ENCODE measurements around the gene NELL1.

The NELL1 gene

DNA sequence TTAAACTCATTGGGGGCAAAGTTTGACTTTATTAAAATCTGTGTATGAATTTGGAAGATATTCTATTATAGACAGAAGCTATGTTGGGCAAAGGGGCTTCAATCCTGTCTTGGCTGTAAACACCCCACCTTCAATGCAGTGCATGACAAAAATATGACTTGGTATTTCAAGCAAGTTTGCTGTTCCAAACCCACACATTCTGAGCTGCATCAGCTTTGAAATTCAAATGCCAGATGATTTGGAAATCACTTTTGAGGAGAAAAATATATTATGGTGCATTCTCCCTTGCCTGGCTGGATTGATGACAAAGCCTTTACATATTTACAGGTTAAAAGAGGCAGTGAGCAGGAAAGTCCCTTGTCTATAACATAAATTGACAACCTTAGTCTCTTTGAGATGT, 760.0 kb downstream of the NELL1 start:
- no peak overlapping the region for H3K4me3 Mint-ChIP-seq
- H3K27me3 Mint-ChIP-seq (ENCODE audit: low read depth): no peaks in the 10 kb centered on the region
- H3K27ac Mint-ChIP-seq: no peak overlapping the region
- peaks cover 4% of the 10 kb centered on the region for H3K9me3 Mint-ChIP-seq
- no peaks in the 10 kb centered on the region for H3K36me3 Mint-ChIP-seq (ENCODE audit: low read depth)
- no peaks in the 10 kb centered on the region for H3K4me1 Mint-ChIP-seq (ENCODE audit: low read depth)
- no peak for DNase-seq (ENCODE audit: low spot score)

DNA sequence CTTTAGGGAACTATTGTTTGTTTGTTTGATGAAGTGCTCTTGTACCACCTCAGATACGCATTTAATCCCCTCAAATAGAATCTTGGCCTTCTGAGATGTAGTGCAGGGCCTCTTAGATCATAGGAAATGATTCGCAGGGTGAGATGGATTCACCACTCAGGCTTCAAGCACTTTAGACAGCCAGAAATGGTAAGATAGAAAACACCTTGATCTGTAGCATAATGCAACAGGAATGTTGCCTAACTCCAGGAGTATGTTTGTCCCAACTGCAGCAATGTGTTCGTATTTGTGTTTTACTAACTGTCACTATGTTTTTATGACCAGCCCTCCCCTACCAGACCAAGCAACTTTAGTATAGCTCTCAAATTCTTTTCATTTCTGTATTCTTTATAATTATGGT, 761.2 kb downstream of the NELL1 start:
- Mint-ChIP-seq H3K4me3 (no peak overlapping the region), H3K27me3 (ENCODE audit: low read depth) (no peaks in the 10 kb centered on the region), H3K36me3 (ENCODE audit: low read depth) (no peaks in the 10 kb centered on the region), H3K27ac (no peak overlapping the region), H3K9me3 (peaks cover 4% of the 10 kb centered on the region), H3K4me1 (ENCODE audit: low read depth) (no peaks in the 10 kb centered on the region)
- no peak for DNase-seq (ENCODE audit: low spot score)

DNA sequence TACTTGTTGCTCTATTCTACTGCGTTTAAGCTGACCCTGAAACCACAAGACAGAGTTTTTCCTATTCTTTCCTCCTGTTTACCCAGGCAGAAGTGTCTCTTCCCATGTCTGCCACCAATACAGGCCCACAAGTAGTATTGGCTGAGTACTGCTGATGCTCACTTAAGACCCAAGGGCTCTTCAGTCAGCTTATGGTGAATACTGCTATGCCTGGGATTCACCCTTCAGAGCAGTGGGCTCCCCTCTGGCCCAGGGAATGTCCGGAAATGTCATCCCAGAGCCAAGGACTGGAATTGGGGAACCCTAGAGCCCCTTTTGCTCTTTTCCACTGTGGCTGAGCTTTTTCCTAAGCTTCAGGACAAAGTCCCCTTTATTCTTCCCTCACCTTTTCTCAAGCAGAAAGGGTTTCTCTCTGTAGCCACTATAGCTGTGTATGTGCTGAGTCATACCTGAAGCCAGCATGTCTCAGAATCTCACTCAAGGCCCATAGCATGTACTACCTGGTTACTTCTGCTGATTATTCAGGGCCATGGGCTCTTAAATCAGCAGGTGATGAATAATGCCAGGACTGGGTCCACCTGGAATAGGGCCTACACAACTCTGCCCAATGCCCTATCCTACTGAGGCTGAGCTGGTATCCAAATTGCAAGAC, 777.7 kb downstream of the NELL1 start:
- no peak overlapping the region for H3K4me3 Mint-ChIP-seq
- peaks cover 16% of the 10 kb centered on the region for H3K9me3 Mint-ChIP-seq
- no peaks in the 10 kb centered on the region for H3K27me3 Mint-ChIP-seq (ENCODE audit: low read depth)
- H3K27ac Mint-ChIP-seq: no peak overlapping the region
- H3K36me3 Mint-ChIP-seq (ENCODE audit: low read depth): no peaks in the 10 kb centered on the region
- no peak for DNase-seq (ENCODE audit: low spot score)
- H3K4me1 Mint-ChIP-seq (ENCODE audit: low read depth): no peaks in the 10 kb centered on the region

DNA sequence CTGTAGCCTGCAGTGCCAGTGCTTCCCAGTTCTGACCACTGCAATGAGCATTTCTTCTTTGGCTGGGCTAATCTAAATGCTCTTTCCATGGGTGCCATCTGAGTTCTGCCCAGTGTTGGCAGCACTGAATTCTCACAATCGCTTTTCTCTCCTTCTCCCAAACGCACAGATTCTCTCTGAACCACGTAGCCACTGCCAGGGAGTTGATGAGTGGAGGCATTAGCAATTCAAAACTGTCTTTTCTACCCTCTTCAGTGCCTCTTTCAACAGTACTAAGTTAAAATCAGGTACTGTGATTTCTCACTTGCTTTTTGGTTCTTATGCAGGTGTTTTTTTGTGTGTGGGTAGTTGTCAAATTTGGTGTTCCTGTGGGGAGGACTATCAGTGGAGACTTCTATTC, 778.5 kb downstream of the NELL1 start:
- H3K4me3 Mint-ChIP-seq: no peak overlapping the region
- H3K36me3 Mint-ChIP-seq (ENCODE audit: low read depth): no peaks in the 10 kb centered on the region
- peaks cover 12% of the 10 kb centered on the region for H3K9me3 Mint-ChIP-seq
- H3K27ac Mint-ChIP-seq: no peak overlapping the region
- no peaks in the 10 kb centered on the region for H3K4me1 Mint-ChIP-seq (ENCODE audit: low read depth)
- no peak for DNase-seq (ENCODE audit: low spot score)
- no peaks in the 10 kb centered on the region for H3K27me3 Mint-ChIP-seq (ENCODE audit: low read depth)

DNA sequence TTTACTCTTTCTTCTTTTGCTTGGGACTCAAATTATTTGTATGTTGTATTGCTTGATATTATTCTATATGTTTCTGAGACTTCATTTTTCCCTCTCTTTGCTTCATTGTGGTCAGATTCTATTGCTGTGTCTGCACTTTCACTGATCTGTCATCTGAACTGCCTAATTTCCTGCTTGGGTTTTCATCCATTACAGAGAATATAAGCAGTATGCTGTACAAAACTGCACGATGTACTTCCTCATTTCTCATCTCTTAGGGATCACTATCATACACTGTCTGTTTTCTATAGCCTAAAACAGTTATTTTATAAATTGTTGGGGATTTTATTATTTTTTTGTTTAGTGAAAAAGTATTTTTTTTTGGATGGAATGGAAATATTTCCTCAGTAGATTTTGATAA, 786.8 kb downstream of the NELL1 start:
- H3K4me1 Mint-ChIP-seq (ENCODE audit: low read depth): no peaks in the 10 kb centered on the region
- no peak for DNase-seq (ENCODE audit: low spot score)
- H3K27ac Mint-ChIP-seq: no peak overlapping the region
- H3K4me3 Mint-ChIP-seq: no peak overlapping the region
- no peaks in the 10 kb centered on the region for H3K36me3 Mint-ChIP-seq (ENCODE audit: low read depth)
- no peaks in the 10 kb centered on the region for H3K27me3 Mint-ChIP-seq (ENCODE audit: low read depth)
- H3K9me3 Mint-ChIP-seq: peaks cover 3% of the 10 kb centered on the region

DNA sequence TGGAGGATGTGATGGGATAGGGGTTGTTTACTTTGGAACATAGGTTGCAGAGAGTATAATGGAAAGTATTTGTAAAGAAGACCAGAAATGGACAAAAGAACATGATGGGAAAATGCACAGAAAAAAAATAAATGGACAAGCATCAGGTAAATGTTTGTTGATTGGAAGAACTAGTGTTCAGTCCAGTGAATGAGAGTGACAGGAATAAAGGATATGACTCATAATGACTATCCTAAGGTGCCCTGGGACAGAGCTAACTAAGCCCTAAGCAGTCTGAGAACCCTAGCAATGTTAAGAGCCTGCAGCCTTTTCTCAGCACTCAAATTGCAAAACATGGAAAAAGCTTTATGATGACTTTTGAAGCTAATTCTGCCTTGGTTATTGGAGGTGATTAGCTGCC, 790.7 kb downstream of the NELL1 start:
- DNase-seq (ENCODE audit: low spot score): no peak
- H3K27ac Mint-ChIP-seq: no peak overlapping the region
- no peaks in the 10 kb centered on the region for H3K4me1 Mint-ChIP-seq (ENCODE audit: low read depth)

DNA sequence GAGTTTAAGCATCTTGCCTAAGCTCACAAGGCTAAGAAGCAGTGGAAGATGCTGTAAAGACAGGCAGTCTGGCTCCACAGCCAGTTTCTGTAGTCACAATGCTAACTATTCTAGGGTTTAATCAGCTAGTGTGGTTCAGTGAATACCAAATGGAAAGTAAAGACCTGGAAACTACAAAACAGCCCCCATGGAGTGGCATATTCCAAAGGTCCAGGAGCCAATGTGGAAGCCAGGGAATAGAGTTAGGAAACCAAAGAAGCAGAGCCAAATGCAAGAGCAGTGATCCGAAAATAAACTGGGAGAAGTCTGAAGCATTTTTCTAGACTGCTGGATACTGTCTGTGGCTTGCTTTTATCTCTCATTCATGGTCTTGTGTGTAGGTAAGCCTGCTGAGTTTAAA, 792.3 kb downstream of the NELL1 start:
- H3K9me3 Mint-ChIP-seq: peaks cover 5% of the 10 kb centered on the region
- no peaks in the 10 kb centered on the region for H3K36me3 Mint-ChIP-seq (ENCODE audit: low read depth)
- H3K4me1 Mint-ChIP-seq (ENCODE audit: low read depth): no peaks in the 10 kb centered on the region
- no peak overlapping the region for H3K4me3 Mint-ChIP-seq
- no peaks in the 10 kb centered on the region for H3K27me3 Mint-ChIP-seq (ENCODE audit: low read depth)
- no peak for DNase-seq (ENCODE audit: low spot score)
- H3K27ac Mint-ChIP-seq: no peak overlapping the region

More for the DNA sequence above, 790.7 kb downstream of the NELL1 start:
- Mint-ChIP-seq H3K4me3 (no peak overlapping the region), H3K36me3 (ENCODE audit: low read depth) (no peaks in the 10 kb centered on the region), H3K27me3 (ENCODE audit: low read depth) (no peaks in the 10 kb centered on the region), H3K9me3 (peaks cover 7% of the 10 kb centered on the region)

DNA sequence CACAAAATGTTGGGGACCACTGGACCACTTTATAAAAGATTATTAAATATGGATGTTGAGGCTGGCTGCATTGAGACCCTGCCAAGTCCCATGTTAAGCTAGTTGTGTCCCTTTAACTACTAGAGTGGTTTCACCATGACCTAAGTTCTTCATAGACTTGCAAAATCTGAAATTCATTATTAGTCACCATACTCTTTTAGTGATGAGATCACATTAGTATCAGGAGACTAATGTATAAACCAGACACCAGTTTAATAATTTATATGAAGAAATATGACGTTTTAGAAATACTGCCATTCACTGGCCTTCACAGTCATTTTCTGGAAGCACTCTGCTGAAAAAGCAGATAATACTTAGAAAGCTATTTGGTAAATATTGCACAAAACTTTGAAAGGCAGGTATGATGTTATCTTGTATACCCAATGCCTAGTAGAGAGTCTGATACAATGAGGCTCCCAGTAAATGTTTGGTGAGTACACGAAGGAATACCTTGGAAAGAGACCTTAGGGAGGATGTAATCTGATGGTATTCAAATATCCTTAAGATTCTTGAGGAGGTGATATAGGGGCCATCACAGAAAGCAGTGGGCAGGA, 795.3 kb downstream of the NELL1 start:
- Mint-ChIP-seq H3K27me3 (ENCODE audit: low read depth) (no peaks in the 10 kb centered on the region), H3K4me1 (ENCODE audit: low read depth) (no peaks in the 10 kb centered on the region), H3K4me3 (no peak overlapping the region), H3K36me3 (ENCODE audit: low read depth) (no peaks in the 10 kb centered on the region), H3K9me3 (peaks cover 7% of the 10 kb centered on the region), H3K27ac (no peak overlapping the region)
- no peak for DNase-seq (ENCODE audit: low spot score)

DNA sequence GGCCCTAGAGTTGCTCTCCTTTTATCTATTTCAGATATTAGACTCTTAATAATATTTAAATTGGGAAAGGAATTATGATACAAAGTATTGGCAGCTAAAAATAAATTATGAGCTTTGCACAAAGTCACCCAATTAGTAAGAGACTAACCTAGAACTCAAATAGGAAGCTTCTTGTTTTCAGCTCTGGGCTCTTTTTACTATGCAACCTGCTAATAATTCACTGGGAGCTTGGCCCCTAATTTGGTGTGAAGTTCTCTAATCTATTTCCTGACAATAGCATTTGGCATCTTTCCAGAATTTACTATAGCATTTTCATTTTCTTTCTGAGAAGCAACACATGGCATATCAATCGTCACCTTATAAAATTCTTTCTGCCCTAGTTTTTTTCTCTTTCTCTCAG, 795.8 kb downstream of the NELL1 start:
- H3K4me3 Mint-ChIP-seq: no peak overlapping the region
- H3K9me3 Mint-ChIP-seq: peaks cover 7% of the 10 kb centered on the region
- H3K4me1 Mint-ChIP-seq (ENCODE audit: low read depth): no peaks in the 10 kb centered on the region
- no peaks in the 10 kb centered on the region for H3K36me3 Mint-ChIP-seq (ENCODE audit: low read depth)
- DNase-seq (ENCODE audit: low spot score): no peak
- no peaks in the 10 kb centered on the region for H3K27me3 Mint-ChIP-seq (ENCODE audit: low read depth)
- H3K27ac Mint-ChIP-seq: no peak overlapping the region

DNA sequence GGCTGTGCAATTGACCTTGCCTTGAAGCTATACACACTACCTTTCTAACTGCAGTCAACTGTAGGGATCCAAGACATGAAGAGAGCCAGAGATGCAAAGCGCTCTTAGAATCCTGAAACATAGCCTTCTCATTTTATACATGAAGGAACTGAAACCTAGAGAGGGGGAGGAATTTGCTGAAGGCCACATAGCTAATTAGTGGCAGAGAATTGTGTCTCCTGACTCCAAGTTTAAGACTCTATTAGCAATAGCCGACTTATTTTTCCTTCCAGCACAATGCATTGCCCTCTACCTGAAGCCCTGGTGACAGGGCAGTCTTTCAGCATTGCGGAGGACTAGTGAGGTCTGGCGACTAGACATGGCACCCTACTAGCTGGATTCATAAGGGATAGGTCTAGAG, 796.5 kb downstream of the NELL1 start:
- Mint-ChIP-seq H3K27ac (no peak overlapping the region), H3K9me3 (peaks cover 7% of the 10 kb centered on the region), H3K4me3 (no peak overlapping the region), H3K4me1 (ENCODE audit: low read depth) (no peaks in the 10 kb centered on the region), H3K27me3 (ENCODE audit: low read depth) (no peaks in the 10 kb centered on the region), H3K36me3 (ENCODE audit: low read depth) (no peaks in the 10 kb centered on the region)
- no peak for DNase-seq (ENCODE audit: low spot score)

DNA sequence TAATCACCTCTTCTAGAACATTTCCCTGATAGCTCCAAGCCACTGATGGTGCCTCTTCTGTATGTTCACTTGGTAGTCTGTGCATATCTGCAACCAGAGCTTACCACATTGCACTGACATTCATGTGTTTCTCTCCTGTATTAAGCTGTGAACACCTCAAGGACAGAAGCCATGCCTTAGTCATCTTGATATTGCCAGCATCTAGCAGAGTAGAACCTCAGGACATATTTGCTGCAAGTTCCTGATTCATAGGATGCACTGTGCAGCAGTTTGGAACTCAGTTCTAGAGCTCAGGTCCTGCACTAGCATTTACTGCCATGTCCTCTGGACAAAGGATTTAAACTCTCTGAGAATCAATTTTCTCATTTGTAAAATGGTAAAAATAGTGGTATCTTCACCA, 801.1 kb downstream of the NELL1 start:
- Mint-ChIP-seq H3K9me3 (peaks cover 7% of the 10 kb centered on the region), H3K4me3 (no peak overlapping the region), H3K27ac (no peak overlapping the region), H3K27me3 (ENCODE audit: low read depth) (no peaks in the 10 kb centered on the region), H3K4me1 (ENCODE audit: low read depth) (no peaks in the 10 kb centered on the region), H3K36me3 (ENCODE audit: low read depth) (no peaks in the 10 kb centered on the region)
- DNase-seq (ENCODE audit: low spot score): no peak

DNA sequence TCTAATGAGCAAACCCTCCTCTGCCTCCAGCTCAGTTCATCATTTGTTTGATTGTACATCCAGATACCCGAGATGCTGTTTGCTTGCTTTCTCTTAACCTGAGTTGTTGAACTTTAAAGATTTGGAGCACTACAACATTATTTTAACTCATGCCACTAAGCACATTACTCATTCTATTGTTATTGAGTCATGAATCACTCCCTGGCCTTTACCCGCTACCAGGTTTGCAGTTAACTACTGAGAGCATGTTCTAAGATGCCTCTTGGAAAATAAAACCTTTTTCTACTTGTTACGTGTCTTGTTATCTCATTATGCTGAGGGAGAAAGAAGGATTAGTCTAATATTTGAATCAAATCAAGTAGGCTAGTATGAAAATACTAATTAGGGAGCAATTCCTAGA, 802.9 kb downstream of the NELL1 start:
- no peak overlapping the region for H3K4me3 Mint-ChIP-seq
- H3K36me3 Mint-ChIP-seq (ENCODE audit: low read depth): no peaks in the 10 kb centered on the region
- no peaks in the 10 kb centered on the region for H3K4me1 Mint-ChIP-seq (ENCODE audit: low read depth)
- H3K9me3 Mint-ChIP-seq: peaks cover 3% of the 10 kb centered on the region
- H3K27me3 Mint-ChIP-seq (ENCODE audit: low read depth): no peaks in the 10 kb centered on the region
- no peak for DNase-seq (ENCODE audit: low spot score)
- H3K27ac Mint-ChIP-seq: no peak overlapping the region

DNA sequence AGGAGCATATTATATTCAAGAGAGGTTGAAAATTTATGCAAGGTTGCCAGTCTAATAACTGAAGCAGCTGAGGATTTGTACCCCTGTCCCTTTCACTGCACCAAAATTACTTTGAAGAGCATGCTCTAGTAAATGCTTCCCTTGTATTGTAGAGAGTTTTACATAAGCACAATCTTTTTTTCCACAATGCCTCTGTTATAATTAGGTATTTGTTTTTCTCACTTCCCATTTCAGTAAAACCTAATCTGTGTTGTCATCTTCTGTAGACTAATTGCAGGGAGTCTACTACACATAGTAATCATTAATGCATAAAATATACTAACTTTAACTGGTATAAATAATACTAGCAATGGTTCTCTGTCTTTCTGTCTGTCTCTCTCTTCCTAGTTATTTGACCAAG, 805.1 kb downstream of the NELL1 start:
- DNase-seq (ENCODE audit: low spot score): no peak
- Mint-ChIP-seq H3K4me1 (ENCODE audit: low read depth) (no peaks in the 10 kb centered on the region), H3K27ac (no peak overlapping the region), H3K27me3 (ENCODE audit: low read depth) (no peaks in the 10 kb centered on the region), H3K4me3 (no peak overlapping the region), H3K36me3 (ENCODE audit: low read depth) (no peaks in the 10 kb centered on the region), H3K9me3 (peaks cover 3% of the 10 kb centered on the region)

DNA sequence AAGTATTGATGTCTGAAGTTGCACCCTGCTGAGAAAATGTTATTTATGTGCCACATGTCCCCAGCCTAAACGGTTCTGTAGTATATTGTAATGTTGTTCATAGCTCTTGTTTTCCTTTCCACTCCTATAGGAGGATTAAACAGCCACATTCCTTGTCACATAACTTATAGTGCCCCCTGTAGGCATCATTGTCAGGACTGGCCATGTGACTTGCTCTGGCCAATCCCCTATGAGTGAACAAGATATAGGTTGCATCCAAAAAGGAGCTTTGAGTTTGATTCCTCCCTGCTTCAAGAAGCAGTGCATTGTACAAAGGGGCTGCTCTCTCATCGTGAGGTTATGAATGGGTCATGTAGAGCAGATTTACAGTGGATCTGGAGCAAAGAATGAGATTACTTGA, 805.9 kb downstream of the NELL1 start:
- DNase-seq (ENCODE audit: low spot score): no peak
- Mint-ChIP-seq H3K9me3 (peaks cover 3% of the 10 kb centered on the region), H3K4me1 (ENCODE audit: low read depth) (no peaks in the 10 kb centered on the region), H3K4me3 (no peak overlapping the region), H3K27ac (no peak overlapping the region), H3K27me3 (ENCODE audit: low read depth) (no peaks in the 10 kb centered on the region), H3K36me3 (ENCODE audit: low read depth) (no peaks in the 10 kb centered on the region)

DNA sequence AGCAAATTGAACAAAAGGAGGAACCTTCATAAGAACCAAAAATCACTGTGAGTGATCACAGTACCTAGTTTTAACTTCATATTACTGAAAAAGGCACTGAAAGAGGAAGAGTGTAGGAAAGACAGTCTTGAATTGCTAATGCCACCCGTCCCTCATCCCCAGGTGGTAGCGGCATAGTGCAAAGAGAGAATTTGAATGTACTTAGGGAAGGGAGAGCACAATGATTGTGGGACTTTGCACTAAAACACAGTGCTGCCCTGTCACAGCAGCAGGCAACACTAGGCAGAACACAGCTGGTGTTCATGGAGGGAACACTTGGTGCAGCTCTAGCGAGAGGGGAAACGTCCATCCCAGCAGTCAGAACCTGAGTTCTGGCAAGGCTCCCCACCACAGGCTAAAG, 807.2 kb downstream of the NELL1 start:
- H3K4me1 Mint-ChIP-seq (ENCODE audit: low read depth): no peaks in the 10 kb centered on the region
- no peak for DNase-seq (ENCODE audit: low spot score)
- H3K36me3 Mint-ChIP-seq (ENCODE audit: low read depth): no peaks in the 10 kb centered on the region
- no peak overlapping the region for H3K4me3 Mint-ChIP-seq
- peaks cover 7% of the 10 kb centered on the region for H3K9me3 Mint-ChIP-seq
- no peak overlapping the region for H3K27ac Mint-ChIP-seq
- H3K27me3 Mint-ChIP-seq (ENCODE audit: low read depth): no peaks in the 10 kb centered on the region
